A549 treated with AZD9567 at 1 μM for 4 hours (cell line): ENCODE measurements around the gene TBP. TPM values are rescaled to one million over a fixed set of nuclear protein-coding genes. Genes with fewer than 3 reads are reported as not detected.

Source experiments
- total RNA-seq: library from RNA; stranded (reverse); fragments of 200-300 nt; extraction: Qiagen RNA extraction; gene quantifications from 5 replicates; pipeline ENCODE4 v1.2.3, GENCODE V29; 2022; ENCODE audit not compliant: insufficient read depth

Gene TBP
- total RNA-seq, result 16.0 to 20.4 TPM (median 16.8 TPM) in 5 replicates

GRCh38 chr6:170554013-170554795 is at the start of gene TBP:
TBP (plus strand) TSS chr6:170554369; CDS start chr6:170557030, 2,661 bp downstream.

DNA sequence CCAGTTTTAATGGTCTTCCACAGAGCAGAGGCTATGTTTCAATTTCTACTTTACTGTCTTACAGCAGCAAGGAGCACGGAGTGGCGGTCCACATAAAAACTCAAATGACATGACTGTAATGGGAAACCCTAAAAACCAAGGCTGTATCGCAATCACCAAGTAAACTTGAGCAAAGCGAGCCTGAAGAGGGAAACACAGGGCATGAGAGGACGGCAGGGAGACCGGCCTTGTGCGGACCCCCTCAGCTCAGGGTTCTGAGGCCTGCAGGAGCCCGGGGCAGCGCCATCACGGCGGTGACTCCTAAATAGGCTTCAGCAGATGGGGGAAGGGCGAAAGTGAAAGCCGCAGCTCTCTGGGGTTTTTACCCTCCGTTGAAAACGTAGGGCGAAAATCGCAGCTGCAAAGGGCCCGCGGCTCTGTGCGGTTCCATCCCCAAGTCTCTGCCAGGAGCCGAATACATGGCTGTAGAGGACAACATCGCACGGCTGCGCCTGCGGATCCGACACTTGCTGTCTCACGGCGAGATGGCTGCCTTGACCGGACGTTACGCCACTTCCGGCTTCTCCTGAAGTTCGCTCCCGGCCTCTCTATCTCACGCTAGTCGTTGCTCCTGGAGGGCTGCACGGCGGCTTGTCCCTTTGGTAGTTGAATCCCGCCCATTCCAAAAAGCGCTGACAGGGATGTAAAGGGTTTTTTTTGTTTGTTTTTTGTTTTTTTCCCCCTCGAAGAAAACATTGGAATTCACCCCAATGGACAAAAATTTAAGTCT is 1.2 kb upstream of the TBP start, which contains the start of gene PSMB1:
Gene PSMB1, minus strand, starts transcription at position 543 of the 769 bp plus-strand sequence. Its CDS starts 65 bp downstream, at position 478.

GRCh38 chr6:170584181-170584953 is 30.2 kb downstream of the TBP start, which contains the start of gene PDCD2:
PDCD2 (minus strand) TSS chr6:170584637; CDS start chr6:170584581, 56 bp downstream.

Other genes with a start within 250 kb of the TBP start
- gene FAM120B, start 247.6 kb upstream of the TBP start, total RNA-seq, result 9.2 to 12.3 TPM (median 11.5 TPM) in 5 replicates
- 233 to 256 TPM (median 253 TPM) in 5 replicates for gene PSMB1, start 1.1 kb upstream of the TBP start, total RNA-seq
- 49.3 to 55.5 TPM (median 51.7 TPM) in 5 replicates for gene PDCD2, start 30.3 kb downstream of the TBP start, total RNA-seq